GM18526 (cell line): ENCODE measurements around the gene DNAJB1.

Experiments
- POLR2A ChIP-seq: IDR thresholded peaks from 3 replicates; pipeline ENCODE4 v1.6.1; 2011; ENCODE audit not compliant: insufficient read length; ENCODE audit errors: extremely low read depth

DNAJB1 gene

GRCh38 chr19:14494411-14494810 is 23.8 kb downstream of the DNAJB1 start:
- TF ChIP-seq POLR2A: no peak

- no peak for TF ChIP-seq POLR2A
These were observed 25.4 kb downstream of the DNAJB1 start for GRCh38 chr19:14492756-14493337.

GRCh38 chr19:14487370-14488125 is 30.6 kb downstream of the DNAJB1 start:
- no peak for TF ChIP-seq POLR2A

GRCh38 chr19:14482172-14482941 is 35.8 kb downstream of the DNAJB1 start:
- TF ChIP-seq POLR2A: no peak

GRCh38 chr19:14480700-14481079 is 37.5 kb downstream of the DNAJB1 start:
- no peak for TF ChIP-seq POLR2A

- TF ChIP-seq POLR2A: no peak
These were observed 38.1 kb downstream of the DNAJB1 start for GRCh38 chr19:14479975-14480699.

- no peak for TF ChIP-seq POLR2A
These were observed 38.8 kb downstream of the DNAJB1 start for GRCh38 chr19:14479309-14479974.

- no peak for TF ChIP-seq POLR2A
These were observed 40.1 kb downstream of the DNAJB1 start for GRCh38 chr19:14478113-14478545.

GRCh38 chr19:14477418-14478112 is 40.6 kb downstream of the DNAJB1 start:
- TF ChIP-seq POLR2A: no peak

- TF ChIP-seq POLR2A: no peak
These were observed 41.4 kb downstream of the DNAJB1 start for GRCh38 chr19:14476673-14477401.

- TF ChIP-seq POLR2A: no peak
These were observed 41.9 kb downstream of the DNAJB1 start for GRCh38 chr19:14476327-14476672.

- TF ChIP-seq POLR2A: no peak
These were observed 42.7 kb downstream of the DNAJB1 start, which contains the start of gene PTGER1 for GRCh38 chr19:14475251-14476073. Gene PTGER1, minus strand, starts transcription at chr19:14475354. Its CDS starts 1,034 bp downstream, at chr19:14474320.

- TF ChIP-seq POLR2A: no peak
These were observed 43.4 kb downstream of the DNAJB1 start for GRCh38 chr19:14474827-14475226.
